ENCODE results near the gene SLC28A3.

- TF ChIP-seq SMARCA5 (IDR thresholded peaks at IDR 0.05) (no peak), CBX3 (IDR thresholded peaks at IDR 0.05; ENCODE audit: borderline replicate concordance, low read depth) (no peak), RBBP5 (conservative IDR thresholded peaks at IDR 0.05) (no peak), EZH2 (IDR thresholded peaks at IDR 0.05; ENCODE audit: borderline replicate concordance, control insufficient read depth, low read depth, low read length) (no peak), RAD21 (IDR thresholded peaks at IDR 0.05; ENCODE audit: insufficient read depth, low read depth, low read length) (no peak), SIX5 (IDR thresholded peaks at IDR 0.05; ENCODE audit: low read depth, low read length, severe bottlenecking) (no peak), KAT2A (conservative IDR thresholded peaks at IDR 0.05; ENCODE audit: control insufficient read depth, low read depth, low read length) (no peak), ZNF24 (IDR thresholded peaks at IDR 0.05) (no peak), SMAD1 (IDR thresholded peaks at IDR 0.05; ENCODE audit: low read depth, partially characterized antibody) (no peak), HCFC1 (IDR thresholded peaks at IDR 0.05; ENCODE audit: low read length) (no peak), MAX (IDR thresholded peaks at IDR 0.05; ENCODE audit: low read depth, low read length) (peak; percentile 86), CTCF (IDR thresholded peaks at IDR 0.05 in 2 of 3, conservative IDR thresholded peaks at IDR 0.05 in 1 of 3; ENCODE audit: control insufficient read depth in 2 of 3, extremely low read depth in 1 of 3, insufficient read depth in 1 of 3, low read depth in 3 of 3, low read length in 3 of 3) (no peak), POLR2A (IDR thresholded peaks at IDR 0.05; ENCODE audit: low read depth, low read length) (no peak)
Measured at GRCh38 chr9:84271531-84271900, 69.0 kb downstream of the SLC28A3 start.

Measured in GM12878 (cell line).